Stimulated activated CD8-positive, alpha-beta memory T cell treated with anti-CD3 and anti-CD28 coated beads, Interleukin-15, amount 100 ng/mL, for 24 hours (primary cell): Measurements from ENCODE around the gene GTPBP3.
"Not testable (repeated sequence)": the region's sequence is repeated elsewhere in the genome, so short reads cannot be mapped to it uniquely, and the experiment has no call there.

Experiments used
- DNase-seq: peaks from one replicate; pipeline ENCODE4 v3.0.0-alpha.2; 2020; ENCODE audit warnings: low read depth

The GTPBP3 gene

GRCh38 chr19:17336872-17337674 is at the start of gene GTPBP3:
TSS of gene GTPBP3 (plus strand) at chr19:17337553. CDS start at chr19:17337612, 59 bp downstream.
- DNase-seq, result peak; percentile 75

GRCh38 chr19:17289489-17289888 is 47.9 kb upstream of the GTPBP3 start:
- DNase-seq, result no peak

GRCh38 chr19:17292301-17293074 is 44.9 kb upstream of the GTPBP3 start:
- peak; percentile 77 for DNase-seq

- no peak for DNase-seq
Observed at GRCh38 chr19:17293605-17294004, 43.7 kb upstream of the GTPBP3 start.

- DNase-seq, result peak; percentile 37
Observed at GRCh38 chr19:17294051-17294891, 43.1 kb upstream of the GTPBP3 start.

GRCh38 chr19:17295551-17295950 is 41.8 kb upstream of the GTPBP3 start:
- not testable (repeated sequence) for DNase-seq

GRCh38 chr19:17296273-17296672 is 41.1 kb upstream of the GTPBP3 start:
- DNase-seq, result no peak

GRCh38 chr19:17296976-17297375 is 40.4 kb upstream of the GTPBP3 start:
- no peak for DNase-seq

- no peak for DNase-seq
Observed at GRCh38 chr19:17300992-17301619, 36.2 kb upstream of the GTPBP3 start.

- no peak for DNase-seq
Observed at GRCh38 chr19:17302391-17303166, 34.8 kb upstream of the GTPBP3 start.

- peak; percentile 65 for DNase-seq
Observed at GRCh38 chr19:17303167-17303939, 34.0 kb upstream of the GTPBP3 start, which contains the start of gene ABHD8. TSS of gene ABHD8 (minus strand) at chr19:17303425. CDS start at chr19:17301616, 1,809 bp downstream.

GRCh38 chr19:17303940-17304267 is 33.4 kb upstream of the GTPBP3 start:
- DNase-seq, result no peak

- DNase-seq, result no peak
Observed at GRCh38 chr19:17304386-17305215, 32.8 kb upstream of the GTPBP3 start.

GRCh38 chr19:17305216-17305516 is 32.2 kb upstream of the GTPBP3 start:
- DNase-seq, result no peak

GRCh38 chr19:17305517-17306284 is 31.7 kb upstream of the GTPBP3 start, which contains the start of gene MRPL34:
TSS of gene MRPL34 (plus strand) at chr19:17305872. CDS start at chr19:17305893, 21 bp downstream.
- DNase-seq, result peak; percentile 74

GRCh38 chr19:17306285-17306714 is 31.1 kb upstream of the GTPBP3 start:
- DNase-seq, result no peak

GRCh38 chr19:17307876-17308377 is 29.4 kb upstream of the GTPBP3 start:
- DNase-seq, result no peak
